Testis (tissue), 3 donors: ENCODE results near the gene MASP2. TPM values are rescaled to one million over a fixed set of nuclear protein-coding genes. Genes with fewer than 3 reads are reported as not detected.

Experiments
- DNase-seq: peaks from one replicate; pipeline ENCODE4 v3.0.0-alpha.2; 2019
- H3K27ac ChIP-seq, 2 donors: fragments of 200-600 bp; sonication (generic); one replicate each; pipeline ENCODE4 v1.5.1; 2019
- H3K27me3 ChIP-seq: fragments of 200-600 bp; sonication (generic); one replicate; pipeline ENCODE4 v1.5.1; 2019
- H3K36me3 ChIP-seq: fragments of 200-600 bp; sonication (generic); one replicate; pipeline ENCODE4 v1.5.1; 2017; ENCODE audit warnings: low read depth; ENCODE audit errors: missing control alignments
- H3K4me1 ChIP-seq: fragments of 200-600 bp; sonication (generic); one replicate; pipeline ENCODE4 v1.5.1; 2019
- H3K4me3 ChIP-seq, 2 donors: fragments of 200-600 bp; sonication (generic); one replicate each; pipeline ENCODE4 v1.5.1; 2017 to 2019
- H3K9me3 ChIP-seq: fragments of 200-600 bp; sonication (generic); one replicate; pipeline ENCODE4 v1.5.1; 2017
- POLR2A ChIP-seq: fragments of 450-650 bp; IDR thresholded peaks from one replicate; pipeline ENCODE4 v1.6.1; 2017; ENCODE audit warnings: antibody characterized with exemption, mild to moderate bottlenecking, moderate library complexity
- WGBS, 2 donors: methylation state at CpG; one replicate each; pipeline ENCODE4 v1.1.5; 2018; 5-methylcytosine and 5-hydroxymethylcytosine counted together
- intact Hi-C: fragments of 100-400 bp; cut with DNase I; formaldehyde crosslinking; loops from one replicate; pipeline ENCODE4 v1.15.1; 2023; ENCODE audit warnings: low total_unique reads
- polyA plus RNA-seq: library from polyadenylated mRNA; stranded (reverse); fragments of 350-450 nt; fragmentation: Illumina TruSeq; extraction: RNeasy Lipid Tissue Mini Kit (QIAGEN cat#74804); gene quantifications from one replicate; pipeline ENCODE4 v1.2.3, GENCODE V29; 2014; ENCODE audit warnings: low read depth, low replicate concordance; ENCODE audit not compliant: insufficient read depth
- total RNA-seq, 2 donors: library from RNA; depleted of rRNA; stranded (reverse); fragments of >200 nt; gene quantifications; one replicate each; pipeline ENCODE4 v1.2.3, GENCODE V29; 2016
- TF ChIP-seq, protein P1 (sequence below), 3 experiments: fragments of 450-650 bp in 2 of 3; fragments of 200-600 bp in 1 of 3; sonication (generic) in 1 of 3; IDR thresholded peaks; one replicate each; pipeline ENCODE4 v1.5.1; 2016 to 2019; ENCODE audit warnings: antibody characterized with exemption in 3 of 3, mild to moderate bottlenecking in 2 of 3, moderate library complexity in 1 of 3

The MASP2 gene
- total and polyA plus RNA-seq, 3 donors from 2014 or later: 0.31 TPM; not detected in 1

- DNase-seq: peak; percentile 7
- Histone ChIP-seq H3K9me3 (no peaks in the 10 kb centered on the region), H3K36me3 (no peaks in the 10 kb centered on the region), H3K27me3 (no peaks in the 10 kb centered on the region), H3K4me1 (no peaks in the 10 kb centered on the region), H3K27ac (no peak overlapping the region), H3K4me3 (no peak overlapping the region)
- intact Hi-C loops: no loop called here
- TF ChIP-seq POLR2A: no peak
- TF ChIP-seq, protein P1, sequence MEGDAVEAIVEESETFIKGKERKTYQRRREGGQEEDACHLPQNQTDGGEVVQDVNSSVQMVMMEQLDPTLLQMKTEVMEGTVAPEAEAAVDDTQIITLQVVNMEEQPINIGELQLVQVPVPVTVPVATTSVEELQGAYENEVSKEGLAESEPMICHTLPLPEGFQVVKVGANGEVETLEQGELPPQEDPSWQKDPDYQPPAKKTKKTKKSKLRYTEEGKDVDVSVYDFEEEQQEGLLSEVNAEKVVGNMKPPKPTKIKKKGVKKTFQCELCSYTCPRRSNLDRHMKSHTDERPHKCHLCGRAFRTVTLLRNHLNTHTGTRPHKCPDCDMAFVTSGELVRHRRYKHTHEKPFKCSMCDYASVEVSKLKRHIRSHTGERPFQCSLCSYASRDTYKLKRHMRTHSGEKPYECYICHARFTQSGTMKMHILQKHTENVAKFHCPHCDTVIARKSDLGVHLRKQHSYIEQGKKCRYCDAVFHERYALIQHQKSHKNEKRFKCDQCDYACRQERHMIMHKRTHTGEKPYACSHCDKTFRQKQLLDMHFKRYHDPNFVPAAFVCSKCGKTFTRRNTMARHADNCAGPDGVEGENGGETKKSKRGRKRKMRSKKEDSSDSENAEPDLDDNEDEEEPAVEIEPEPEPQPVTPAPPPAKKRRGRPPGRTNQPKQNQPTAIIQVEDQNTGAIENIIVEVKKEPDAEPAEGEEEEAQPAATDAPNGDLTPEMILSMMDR (IDR thresholded peaks at IDR 0.05): no peak
- 78 to 84% methylated on average over 12 to 13 of the region's 13 CpGs for WGBS, 2 donors
These were observed 25.3 kb upstream of the MASP2 start for GRCh38 chr1:11072216-11072917.

DNA sequence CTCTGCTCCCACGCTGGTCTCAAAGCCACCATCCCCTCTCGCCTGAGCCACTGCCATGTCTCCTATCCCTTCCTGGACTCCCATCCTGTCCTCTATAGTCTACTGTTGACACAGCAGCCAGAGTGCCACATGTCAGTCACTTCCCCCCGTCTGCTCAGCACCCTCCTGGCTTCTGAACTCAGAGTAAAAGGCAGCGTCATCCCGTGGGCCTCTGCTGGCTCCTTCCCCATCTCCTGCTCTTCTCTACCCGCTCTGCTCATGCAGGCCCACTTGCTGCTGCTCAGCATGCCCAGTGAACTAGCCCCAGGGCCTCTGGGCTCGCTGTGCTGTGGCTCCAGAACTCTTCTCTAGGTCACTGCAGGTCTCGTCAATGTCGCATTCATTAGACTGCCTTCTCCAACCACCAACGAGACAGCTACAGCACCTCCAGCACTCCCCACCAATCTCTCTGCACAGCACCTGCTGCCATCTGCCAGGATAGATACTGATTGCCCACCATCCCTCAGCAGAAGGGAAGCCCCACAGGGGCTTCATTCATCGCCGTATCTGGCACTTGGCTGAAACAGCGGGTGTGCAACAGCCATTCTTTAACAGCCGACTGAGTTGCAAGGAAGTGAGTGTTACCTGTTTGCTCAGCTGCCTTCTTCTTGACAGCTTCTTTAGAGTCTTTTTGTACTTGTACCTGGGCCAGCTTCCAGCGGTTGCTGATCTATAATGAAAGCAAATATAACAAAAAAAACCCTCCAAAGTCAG, 24.6 kb upstream of the MASP2 start:
- peak; percentile 9 for DNase-seq
- intact Hi-C loops: no loop called here

GRCh38 chr1:11070876-11071275, 23.8 kb upstream of the MASP2 start:
- intact Hi-C loops: no loop called here
- peak; percentile 11 for DNase-seq
- H3K27ac ChIP-seq: no peak overlapping the region
- WGBS, 2 donors: 86 to 89% methylated on average over 11 of the region's 11 CpGs
- no peaks in the 10 kb centered on the region for H3K27me3 ChIP-seq
- no peaks in the 10 kb centered on the region for H3K4me1 ChIP-seq
- H3K36me3 ChIP-seq: no peaks in the 10 kb centered on the region
- TF ChIP-seq POLR2A: no peak
- TF ChIP-seq, protein P1 (IDR thresholded peaks at IDR 0.05): no peak
- H3K9me3 ChIP-seq: no peaks in the 10 kb centered on the region
- no peak overlapping the region for H3K4me3 ChIP-seq

More for the DNA sequence above, 24.6 kb upstream of the MASP2 start:
- H3K27ac ChIP-seq: no peak overlapping the region
- 83 to 86% methylated on average over 15 of the region's 15 CpGs for WGBS, 2 donors
- no peak for TF ChIP-seq POLR2A
- TF ChIP-seq, protein P1 (IDR thresholded peaks at IDR 0.05): no peak
- H3K9me3 ChIP-seq: no peaks in the 10 kb centered on the region
- no peaks in the 10 kb centered on the region for H3K4me1 ChIP-seq
- H3K4me3 ChIP-seq: no peak overlapping the region
- no peaks in the 10 kb centered on the region for H3K27me3 ChIP-seq
- no peaks in the 10 kb centered on the region for H3K36me3 ChIP-seq

- 89 to 97% methylated on average over 11 to 17 of the region's 17 CpGs for WGBS, 2 donors
- peak; percentile 12 for DNase-seq
- Histone ChIP-seq H3K27ac (no peak overlapping the region), H3K4me3 (no peak overlapping the region), H3K27me3 (no peaks in the 10 kb centered on the region), H3K36me3 (no peaks in the 10 kb centered on the region), H3K9me3 (no peaks in the 10 kb centered on the region), H3K4me1 (no peaks in the 10 kb centered on the region)
- no peak for TF ChIP-seq POLR2A
- TF ChIP-seq, protein P1 (IDR thresholded peaks at IDR 0.05): no peak
- intact Hi-C loops: no loop called here
These were observed 21.8 kb upstream of the MASP2 start for GRCh38 chr1:11068600-11069473.
